Dedifferentiated amniotic fluid mesenchymal stem cell (primary cell): ENCODE results near the gene SEZ6.
A peak's percentile ranks its signal among the peaks of the same experiment; 100 is the strongest.

Source experiments
- DNase-seq: peaks from one replicate; pipeline ENCODE4 v3.0.0-alpha.2; 2016; ENCODE audit errors: extremely low spot score

Gene SEZ6

DNA sequence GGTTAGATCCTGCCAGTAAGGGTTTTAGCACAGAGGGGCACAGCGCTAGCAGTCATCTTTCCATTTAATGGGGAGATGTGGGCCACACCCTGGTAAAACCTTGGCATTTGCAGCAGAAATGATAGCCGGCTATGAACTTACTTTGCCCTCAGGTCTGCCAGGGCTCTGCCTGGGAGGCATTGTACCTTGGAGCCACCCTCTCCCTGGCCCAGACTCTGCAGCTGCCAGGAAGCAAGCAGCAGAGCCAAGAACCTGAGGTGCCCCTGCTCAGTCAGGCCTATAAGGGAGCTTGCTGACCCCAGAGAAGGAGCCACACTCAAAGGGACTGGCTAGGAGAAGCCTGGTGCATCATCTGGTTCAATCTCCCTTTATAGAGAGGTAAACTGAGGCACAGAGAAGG, 30.8 kb downstream of the SEZ6 start:
- no peak for DNase-seq

DNA sequence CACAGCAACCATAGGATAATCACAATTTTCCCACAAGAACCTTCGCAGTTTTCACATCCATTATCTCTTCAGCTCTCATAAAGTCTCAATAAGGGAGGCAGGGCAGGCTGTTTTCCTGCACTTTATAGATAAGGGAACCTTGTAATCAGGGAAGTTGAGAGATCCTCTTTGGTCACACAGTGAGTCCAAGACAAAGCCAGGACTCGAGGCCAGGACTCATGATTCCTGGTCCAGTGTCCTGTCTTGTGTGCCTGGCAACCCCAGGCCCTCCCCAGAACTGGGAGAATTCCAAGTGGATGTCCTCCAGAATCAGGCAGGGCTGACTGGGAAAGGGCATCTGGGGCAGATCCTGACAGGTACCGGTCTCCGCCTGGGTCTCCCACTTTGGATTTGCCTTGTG, 31.4 kb downstream of the SEZ6 start:
- DNase-seq: no peak

DNA sequence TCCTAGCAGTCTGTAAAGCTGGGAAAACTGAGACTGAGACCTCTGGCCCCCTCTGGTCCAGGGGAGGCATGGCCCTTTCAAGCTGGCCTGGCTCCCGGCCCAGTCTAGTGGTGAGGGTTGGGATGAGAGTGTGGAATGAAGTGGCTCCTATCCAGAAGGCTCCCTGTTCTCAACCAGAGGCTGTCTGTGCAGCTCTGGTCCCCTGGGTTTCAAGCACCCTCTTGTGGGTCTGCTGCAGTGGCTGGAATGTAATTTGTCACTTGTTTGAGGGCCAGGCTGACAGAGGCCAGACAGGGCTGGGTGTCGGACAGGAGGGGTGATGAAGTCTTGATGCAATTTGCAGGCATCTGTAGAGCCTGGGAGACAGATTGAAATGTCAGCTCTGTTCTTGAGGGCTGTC, 32.4 kb downstream of the SEZ6 start:
- peak; percentile 34 for DNase-seq

DNA sequence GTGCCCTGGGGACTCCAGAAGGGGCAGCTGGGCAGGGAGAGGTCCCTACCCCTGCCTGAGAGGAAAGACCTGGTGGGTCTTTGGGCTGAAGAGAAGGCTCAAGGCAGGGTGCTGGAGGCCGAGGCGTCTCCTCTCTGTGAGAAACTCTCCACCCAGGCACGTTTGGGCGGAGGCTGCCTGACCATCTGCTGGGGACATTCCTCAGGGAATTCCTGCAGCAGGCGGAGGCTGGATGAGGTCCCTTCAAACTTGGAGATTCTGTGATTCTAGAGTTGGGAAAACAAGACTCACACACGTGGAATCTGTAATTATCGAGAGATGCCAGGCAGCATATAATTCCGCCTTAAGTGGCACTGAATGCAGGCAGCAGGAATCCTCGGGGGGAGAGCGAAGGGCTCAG, 33.4 kb downstream of the SEZ6 start:
- DNase-seq: peak; percentile 18

DNA sequence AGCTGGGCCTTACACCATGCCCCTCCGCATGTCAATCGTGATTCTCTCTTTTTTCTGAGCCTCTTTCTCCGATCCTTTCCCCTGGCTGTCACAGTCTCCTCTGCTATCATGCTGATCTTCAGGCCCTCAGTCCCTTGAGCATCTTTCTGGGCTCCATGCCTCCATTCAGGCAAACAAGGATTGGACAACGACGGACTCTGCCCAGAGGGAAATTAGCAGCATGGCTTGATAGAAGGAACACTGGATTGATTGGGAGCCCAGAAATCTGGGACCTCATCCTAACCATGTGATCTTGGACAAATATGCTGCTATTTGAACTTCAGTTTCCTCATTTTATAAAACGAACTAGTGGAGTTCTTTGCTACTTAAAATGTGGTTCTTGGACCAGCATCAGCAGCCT, 35.0 kb downstream of the SEZ6 start:
- no peak for DNase-seq

DNA sequence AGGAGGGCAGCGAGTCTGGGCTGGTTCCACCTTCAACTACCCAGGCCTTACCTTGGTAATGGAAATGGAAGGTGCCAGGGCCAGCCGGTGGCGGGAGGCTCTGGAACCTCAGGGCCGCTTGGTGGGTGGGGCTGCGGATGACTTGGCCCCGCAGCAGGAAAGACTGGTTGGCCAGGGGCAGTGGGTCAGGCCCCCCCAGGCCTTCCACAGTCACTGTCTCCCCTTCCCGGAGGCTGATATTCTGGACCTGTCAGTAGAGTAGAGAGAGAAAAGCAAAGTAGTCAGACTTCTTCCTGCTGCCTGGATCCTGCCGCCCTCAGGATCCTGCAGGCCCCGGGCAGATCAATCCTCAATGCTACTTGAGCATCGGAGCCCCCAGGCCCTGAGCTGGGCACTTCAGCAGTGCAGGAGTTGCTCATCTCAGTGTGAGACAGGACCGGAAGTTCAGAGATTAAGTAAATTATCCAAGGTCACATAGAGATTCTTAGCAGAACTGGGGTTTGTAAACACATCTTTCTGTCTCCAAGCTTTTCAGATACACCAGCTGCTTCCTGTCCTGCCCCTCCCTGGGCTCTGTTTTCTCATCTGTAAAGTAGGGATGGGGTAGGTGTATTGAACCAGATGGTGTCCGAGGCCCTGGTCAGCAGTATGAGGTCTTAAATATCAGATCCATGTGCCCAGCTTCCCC, 36.0 kb downstream of the SEZ6 start:
- no peak for DNase-seq

DNA sequence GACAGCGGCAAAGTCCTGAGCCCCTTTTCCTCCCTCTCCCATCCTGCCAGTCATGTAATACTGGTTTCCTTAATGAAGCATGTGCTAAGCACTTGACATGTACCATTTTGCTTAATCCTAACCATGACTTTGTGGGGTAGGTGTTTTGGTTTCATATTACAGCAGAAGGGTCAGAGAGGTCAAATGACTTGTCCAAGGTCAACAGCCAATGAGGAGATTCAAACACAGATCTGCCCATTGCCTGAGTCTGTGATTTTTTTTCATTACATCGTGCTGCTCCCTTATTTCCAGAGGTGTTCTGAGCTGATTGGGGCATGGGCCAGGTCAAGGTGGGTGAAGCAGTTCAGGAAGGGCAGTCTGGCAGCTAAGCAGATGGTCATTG, 36.9 kb downstream of the SEZ6 start:
- DNase-seq: no peak

DNA sequence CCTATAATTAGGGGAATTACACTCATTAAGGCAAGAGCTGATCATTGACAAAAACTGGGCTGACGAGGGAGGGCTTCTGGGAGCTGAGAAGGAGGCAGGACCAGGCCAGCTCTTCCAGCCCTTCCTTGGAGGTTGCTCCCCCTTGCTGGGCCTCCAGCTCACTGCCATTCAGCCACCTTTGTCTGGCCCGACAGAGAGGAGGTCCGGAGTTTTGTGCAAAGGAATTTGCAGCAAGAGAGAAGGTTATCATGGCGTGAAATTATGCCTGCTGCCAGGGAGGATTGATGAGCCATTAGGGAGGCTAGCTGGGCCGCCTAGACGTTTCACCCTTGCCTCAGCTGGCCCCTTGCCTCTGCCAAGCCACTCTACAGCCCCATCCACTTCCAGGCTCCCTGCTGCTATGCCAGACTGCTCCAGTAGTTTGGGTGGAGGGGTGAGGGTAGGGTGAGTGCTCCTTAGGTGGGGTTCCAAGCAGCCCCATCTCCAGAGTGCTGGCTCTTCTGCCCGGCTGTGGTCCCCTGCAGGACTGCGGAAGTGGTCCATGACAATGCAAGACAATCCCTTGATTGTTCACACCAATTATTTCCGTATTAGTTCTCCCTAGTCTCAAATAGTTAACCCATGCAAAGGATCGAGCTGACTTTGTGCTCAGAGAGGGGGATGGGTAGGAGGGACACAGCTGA, 37.5 kb downstream of the SEZ6 start:
- DNase-seq: no peak

DNA sequence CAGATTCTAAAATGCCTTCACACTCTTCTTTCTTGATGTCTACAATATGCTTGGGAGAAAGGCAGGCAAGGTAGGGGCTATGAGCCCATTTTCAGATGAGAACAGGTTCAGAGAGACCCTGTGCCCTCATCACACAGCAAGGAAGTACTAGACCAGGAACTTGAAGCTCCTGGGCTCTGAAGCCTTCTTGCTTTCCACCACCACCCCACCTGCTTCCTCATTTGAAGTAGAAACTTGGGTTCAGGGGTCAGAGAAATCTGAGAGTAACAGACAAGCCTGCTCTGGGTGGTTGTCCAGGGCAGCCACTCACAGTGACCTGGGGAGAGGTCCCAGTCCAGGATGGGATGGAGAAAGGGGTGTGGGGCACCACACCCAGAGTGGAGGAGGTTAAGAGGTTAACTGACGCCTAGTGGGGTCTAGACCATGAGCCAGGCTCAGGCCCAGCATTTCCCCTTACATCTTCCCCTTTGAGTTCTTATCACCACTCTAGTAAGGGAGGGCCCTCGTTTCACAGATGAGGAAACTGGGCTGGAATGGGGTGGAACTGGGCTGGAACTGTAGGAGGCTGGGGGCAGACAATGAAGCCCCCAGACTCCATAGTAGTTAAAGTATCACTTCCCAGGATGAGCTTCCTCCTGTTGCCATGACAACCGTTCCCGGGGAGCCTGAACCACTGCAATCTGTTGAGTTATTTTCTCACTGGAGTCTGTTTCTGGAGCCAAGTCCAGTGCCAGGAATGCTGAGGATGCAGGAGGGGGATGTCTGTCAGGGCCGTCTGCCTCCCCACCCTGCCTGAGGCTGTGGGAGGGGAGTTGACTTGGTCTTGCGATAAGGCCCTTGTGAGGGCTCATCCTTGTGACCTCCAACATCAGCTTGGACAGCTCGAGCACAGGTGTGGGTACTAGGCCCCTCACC, 38.4 kb downstream of the SEZ6 start:
- DNase-seq: no peak

DNA sequence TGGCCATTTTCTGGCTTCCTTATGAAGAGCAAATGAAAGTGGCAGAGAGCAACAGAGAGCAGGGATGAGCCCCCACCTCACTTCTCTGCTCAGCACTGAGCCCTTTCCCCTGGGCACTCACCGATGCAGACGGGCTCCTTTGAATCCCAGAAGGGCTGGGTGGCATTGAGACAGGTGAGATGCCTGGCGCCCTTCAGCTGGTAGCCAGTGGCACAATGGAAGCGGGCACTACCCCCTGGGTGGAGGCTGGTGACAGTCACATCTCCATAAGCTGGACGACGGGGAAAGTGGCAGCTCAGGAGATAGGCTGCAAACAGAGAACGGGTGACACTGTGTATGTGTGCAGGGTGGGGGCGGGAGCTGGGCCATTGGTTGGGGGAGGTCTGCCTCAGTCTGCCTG, 42.0 kb downstream of the SEZ6 start:
- DNase-seq: no peak

DNA sequence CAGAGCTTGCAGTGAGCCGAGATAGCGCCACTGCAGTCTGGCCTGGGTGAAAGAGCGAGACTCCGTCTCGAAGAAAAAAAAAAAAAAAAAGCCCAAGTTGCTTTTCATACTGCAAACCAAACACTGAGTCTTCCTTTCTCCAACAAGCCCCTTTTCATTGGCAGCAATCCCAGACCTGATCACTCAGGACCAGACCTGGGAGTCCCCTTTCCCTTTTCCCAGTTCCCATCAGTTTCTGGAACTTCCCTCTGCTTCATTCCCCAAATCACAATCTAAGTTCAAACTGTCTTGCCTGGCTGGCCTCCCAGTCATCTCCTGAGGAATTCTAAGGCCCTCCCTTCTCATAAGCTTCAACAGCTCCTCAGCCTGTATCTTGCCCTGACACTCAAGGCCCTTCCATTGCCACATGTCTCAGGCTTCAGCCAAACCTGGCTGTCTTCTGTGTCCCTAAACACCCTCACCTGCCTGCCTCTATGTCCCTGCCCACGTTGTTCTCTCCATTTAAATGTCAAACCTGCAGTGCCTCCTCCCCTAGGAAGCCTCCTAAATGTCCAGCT, 42.7 kb downstream of the SEZ6 start:
- no peak for DNase-seq

DNA sequence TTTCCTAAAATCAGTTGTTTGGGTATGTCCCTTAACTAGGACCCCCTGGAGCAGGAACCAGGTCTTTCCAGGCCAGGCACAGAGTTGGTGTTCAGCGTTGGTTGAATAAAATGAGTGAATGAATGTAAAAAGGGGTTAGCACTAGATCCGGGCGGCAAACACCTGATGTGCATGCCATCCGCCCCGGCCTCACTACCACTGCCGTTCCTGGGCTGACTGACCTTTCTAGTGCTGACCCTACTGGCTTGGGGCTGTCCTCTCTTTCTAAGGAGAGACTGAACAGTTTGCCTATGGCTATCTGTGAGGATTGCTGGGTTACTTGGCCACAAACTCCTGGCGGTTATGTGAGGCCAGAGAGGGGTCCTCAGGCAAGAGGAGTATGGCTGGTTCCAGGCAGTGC, 44.4 kb downstream of the SEZ6 start:
- DNase-seq: no peak

DNA sequence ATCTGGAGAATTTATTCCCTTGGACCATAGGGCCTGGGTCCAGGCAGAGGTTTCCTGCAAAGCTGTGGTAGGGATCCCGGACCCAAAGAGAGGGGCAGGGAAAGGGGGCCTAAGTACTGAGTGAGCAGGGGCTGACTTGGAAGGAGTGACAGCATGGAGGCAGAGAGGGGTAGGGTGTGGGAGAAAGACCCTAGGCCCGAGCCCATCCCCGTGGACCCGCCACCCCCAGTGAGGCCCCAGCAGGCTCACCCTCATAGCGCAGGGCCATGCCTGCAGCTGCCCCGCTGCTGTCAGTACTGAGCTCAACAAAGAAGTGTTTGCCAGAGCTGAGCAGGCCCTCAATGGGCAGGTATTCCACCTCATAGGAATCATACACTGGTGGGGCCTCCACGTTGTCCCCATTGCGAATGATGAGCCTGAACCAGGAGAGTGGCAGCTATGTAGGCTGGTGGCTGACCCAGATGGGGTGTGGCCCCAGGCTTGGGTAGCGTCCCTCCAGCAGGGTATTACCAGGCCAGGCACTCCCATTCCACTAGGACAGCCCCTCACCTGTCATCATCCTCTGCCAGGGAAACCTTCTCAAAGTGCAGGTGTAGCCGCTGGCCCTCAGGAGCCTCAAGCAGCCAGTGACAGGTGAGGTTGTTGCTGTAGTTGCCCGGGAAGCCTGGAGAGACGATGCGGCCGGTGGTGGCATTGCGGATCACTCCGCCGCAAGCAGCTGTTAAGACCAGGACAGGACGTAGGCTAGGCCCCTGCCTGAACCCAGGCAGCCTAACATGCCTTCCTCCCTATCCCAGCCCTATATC, 45.4 kb downstream of the SEZ6 start:
- DNase-seq: no peak

DNA sequence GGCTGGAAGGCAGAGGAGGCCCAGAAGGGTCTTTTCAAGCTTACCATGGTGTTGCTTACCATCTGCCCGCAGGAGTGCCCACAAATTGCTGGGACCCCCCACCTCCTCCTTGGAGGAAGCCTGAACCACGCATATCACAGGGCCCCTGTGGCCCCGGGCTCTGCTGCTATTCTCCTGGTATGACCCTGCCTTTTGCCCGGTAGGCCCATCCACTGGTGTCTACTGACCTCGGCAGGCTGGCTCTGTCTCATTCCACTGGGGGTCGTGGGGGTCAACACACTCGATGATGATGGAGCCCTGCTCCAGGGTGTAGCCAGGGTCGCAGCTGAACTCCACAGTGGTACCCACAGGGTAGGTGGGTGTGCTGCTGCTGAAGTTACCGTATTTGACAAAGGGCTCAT, 46.4 kb downstream of the SEZ6 start:
- DNase-seq: no peak

DNA sequence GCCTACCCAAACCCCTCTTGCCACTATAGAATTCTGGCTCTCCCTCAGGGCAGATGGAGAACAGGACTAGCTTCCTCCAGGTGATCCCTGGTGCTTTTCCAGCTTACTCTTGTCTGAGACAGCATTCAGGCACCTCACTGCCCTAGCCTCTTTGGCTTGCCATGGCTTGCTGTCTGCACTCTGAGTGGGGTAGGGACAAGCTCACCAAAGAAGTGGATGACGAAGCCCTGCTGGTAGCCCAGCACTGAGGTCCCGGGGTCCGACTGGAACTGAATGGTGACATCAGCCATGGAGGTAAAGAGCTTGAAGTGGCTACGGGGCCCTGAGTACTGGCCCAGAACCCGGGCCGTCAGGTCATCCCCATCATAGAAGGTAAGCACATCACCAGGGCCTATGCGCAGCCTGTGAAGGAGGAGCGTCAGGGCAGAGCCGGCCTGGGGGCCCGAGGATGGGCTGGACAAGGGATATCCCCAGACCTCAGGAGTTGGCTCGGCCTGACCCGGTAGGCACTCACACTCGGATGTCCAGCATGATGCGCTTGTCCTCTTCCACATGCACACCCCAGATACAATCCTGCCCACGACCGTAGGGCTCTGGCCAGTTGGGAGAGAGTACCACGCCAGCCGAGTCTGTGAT, 46.9 kb downstream of the SEZ6 start:
- no peak for DNase-seq

DNA sequence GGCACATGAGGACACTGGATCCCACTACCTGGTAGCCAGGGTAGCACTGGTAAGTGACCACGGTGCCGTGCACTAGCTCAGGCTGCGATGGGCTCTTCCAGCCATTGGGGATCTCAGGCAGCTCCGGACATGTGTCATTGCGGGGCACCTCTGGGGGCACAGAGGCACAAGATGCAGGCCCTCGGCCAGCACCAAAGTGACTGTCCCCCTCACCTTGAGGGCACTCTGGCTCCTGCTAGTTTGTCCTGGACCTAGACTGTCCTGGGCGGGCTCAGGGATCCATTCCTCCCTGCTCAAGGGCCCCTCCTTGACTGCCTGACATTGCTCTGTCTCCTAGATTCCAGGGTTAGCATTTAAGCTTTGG, 47.9 kb downstream of the SEZ6 start:
- no peak for DNase-seq

DNA sequence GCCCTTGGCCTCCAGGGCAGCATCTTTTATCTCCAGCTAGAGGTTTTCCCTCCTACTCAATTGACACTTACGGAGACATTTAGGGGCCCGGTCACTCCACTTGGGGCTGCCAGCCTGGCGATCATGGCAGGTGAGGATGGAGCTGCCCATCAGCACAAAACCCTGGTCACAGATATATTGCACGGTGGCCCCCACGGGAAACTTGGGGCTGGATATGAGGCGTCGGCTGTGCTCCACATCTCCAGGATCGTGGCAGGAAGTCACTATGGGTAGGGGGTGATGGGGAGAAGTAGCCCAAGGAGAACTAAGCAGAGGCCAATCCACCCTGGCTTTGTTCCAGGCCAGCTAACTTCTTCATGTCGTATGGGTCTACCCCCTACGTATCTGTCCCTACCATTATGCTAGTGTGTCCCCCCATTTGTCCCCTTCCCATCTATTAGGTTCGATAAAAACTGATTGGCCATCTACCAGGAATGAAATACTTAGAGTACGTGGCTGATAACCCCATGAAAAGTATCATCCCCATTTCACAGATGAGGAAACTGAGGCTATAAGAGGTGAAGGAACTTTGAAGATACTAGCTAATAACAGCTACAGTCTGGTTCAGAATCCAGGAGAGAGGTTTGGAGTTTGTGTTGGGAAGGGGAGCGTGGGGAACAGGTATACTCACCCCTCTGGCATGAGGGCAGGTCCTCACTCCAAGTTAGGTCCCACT, 48.4 kb downstream of the SEZ6 start:
- no peak for DNase-seq

DNA sequence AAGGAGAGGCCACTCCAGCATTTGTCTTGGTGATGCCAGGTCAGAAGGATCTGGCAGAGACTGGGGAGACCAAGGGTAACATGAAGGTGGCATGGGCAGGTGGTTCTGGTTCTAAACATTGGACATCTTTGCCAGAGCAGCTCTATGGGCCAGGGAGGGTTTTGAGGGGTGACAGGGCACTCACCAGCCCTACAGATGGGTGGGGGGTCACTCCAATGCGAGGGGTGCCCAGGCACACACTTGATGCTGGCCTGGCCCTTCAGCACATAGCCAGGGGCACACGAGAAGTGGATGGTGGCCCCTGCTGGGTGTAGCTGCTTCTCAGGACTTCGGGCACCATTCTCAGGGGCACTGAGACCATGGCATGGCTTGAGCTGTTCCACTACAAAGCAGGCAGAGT, 49.0 kb downstream of the SEZ6 start:
- no peak for DNase-seq

DNA sequence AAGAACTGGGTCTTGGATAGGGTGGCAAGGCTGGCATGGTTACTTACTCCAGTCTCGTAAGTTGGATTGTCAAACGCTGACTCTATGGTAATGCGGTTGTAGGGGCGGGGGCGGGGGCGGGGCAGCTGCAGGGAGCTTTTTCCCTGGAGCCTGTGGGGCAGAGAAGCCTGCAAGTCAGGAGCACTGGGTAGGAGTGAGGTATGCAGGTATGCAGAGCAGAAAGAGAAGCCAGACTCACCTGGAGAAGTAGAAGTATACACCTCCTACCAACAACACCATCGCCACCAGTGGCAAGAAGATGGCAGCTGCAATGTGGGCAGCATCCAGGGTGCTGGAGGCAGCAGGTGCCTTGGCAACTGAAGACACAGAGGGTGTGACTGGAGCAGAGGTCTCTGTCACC, 49.7 kb downstream of the SEZ6 start:
- no peak for DNase-seq

DNA sequence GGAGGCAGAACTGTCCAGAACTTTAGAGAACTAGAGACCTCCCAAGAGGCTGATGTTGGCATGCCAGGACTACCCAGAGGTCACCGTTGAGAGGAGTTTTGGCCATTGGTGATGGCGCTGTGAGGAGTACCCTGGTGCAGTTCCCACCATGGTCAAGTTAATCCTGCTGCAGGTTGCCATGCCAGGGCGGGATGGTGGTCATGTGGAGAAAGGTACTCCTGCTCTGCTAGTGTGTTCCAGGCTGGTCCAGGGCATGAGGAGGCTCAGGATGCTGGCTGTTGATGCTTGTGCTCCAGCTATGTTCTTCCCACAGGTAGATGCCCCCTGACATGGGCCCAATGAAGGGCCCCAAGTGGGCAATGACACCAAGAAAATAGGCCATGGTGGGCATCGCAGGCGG, 50.4 kb downstream of the SEZ6 start:
- DNase-seq: no peak

DNA sequence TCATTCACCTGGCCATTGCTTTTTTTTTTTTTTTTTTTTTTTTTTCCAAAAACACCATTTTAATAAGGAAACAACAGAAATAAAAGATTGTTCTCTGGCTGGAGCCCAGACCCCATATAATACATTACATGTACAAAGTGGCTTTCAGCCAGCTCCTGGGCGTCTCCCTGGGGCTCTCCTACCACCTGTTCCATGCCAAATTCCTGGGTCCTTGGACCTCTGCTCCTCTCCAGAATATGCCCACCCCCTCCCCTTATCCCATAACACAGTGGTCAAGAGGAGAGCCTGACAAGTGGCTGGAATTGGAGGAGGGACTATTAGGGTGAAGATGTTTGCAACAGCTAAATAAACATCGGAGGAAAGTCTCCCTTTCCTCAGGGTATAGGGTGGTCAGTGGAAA, 50.9 kb downstream of the SEZ6 start:
- DNase-seq: no peak
